ENCODE data around the gene CERCAM.
"Not testable (repeated sequence)": the region's sequence is repeated elsewhere in the genome, so short reads cannot be mapped to it uniquely, and the experiment has no call there.

Gene CERCAM

GRCh38 chr9:128405077-128405779 is 15.4 kb upstream of the CERCAM start:
- Histone ChIP-seq H3K9me3 (ENCODE audit: control insufficient read depth, insufficient read depth, low read length) (no peaks in the 10 kb centered on the region), H3K4me1 (ENCODE audit: insufficient read depth, low read length) (peaks cover 29% of the 10 kb centered on the region), H3K36me3 (ENCODE audit: insufficient read depth, low read length) (no peaks in the 10 kb centered on the region), H3K9ac (ENCODE audit: low read depth, low read length) (no peak overlapping the region)

GRCh38 chr9:128405780-128406171 is 14.9 kb upstream of the CERCAM start:
- Histone ChIP-seq H3K4me1 (ENCODE audit: insufficient read depth, low read length) (peaks cover 29% of the 10 kb centered on the region), H3K9ac (ENCODE audit: low read depth, low read length) (no peak overlapping the region), H3K36me3 (ENCODE audit: insufficient read depth, low read length) (no peaks in the 10 kb centered on the region), H3K9me3 (ENCODE audit: control insufficient read depth, insufficient read depth, low read length) (no peaks in the 10 kb centered on the region)

- Histone ChIP-seq H3K9ac (ENCODE audit: low read depth, low read length) (no peak overlapping the region), H3K9me3 (ENCODE audit: control insufficient read depth, insufficient read depth, low read length) (no peaks in the 10 kb centered on the region), H3K4me1 (ENCODE audit: insufficient read depth, low read length) (peaks cover 29% of the 10 kb centered on the region), H3K36me3 (ENCODE audit: insufficient read depth, low read length) (no peaks in the 10 kb centered on the region)
These were observed 13.7 kb upstream of the CERCAM start for GRCh38 chr9:128406848-128407391.

- Histone ChIP-seq H3K9ac (ENCODE audit: low read depth, low read length) (no peak overlapping the region), H3K9me3 (ENCODE audit: control insufficient read depth, insufficient read depth, low read length) (no peaks in the 10 kb centered on the region)
These were observed 11.7 kb upstream of the CERCAM start for GRCh38 chr9:128408963-128409431.

GRCh38 chr9:128409450-128409849 is 11.2 kb upstream of the CERCAM start:
- Histone ChIP-seq H3K9ac (ENCODE audit: low read depth, low read length) (no peak overlapping the region), H3K4me1 (ENCODE audit: insufficient read depth, low read length) (peaks cover 29% of the 10 kb centered on the region), H3K36me3 (ENCODE audit: insufficient read depth, low read length) (no peaks in the 10 kb centered on the region), H3K9me3 (ENCODE audit: control insufficient read depth, insufficient read depth, low read length) (no peaks in the 10 kb centered on the region)

More at GRCh38 chr9:128408963-128409431, 11.7 kb upstream of the CERCAM start:
- H3K36me3 ChIP-seq (ENCODE audit: insufficient read depth, low read length), result no peaks in the 10 kb centered on the region
- H3K4me1 ChIP-seq (ENCODE audit: insufficient read depth, low read length), result peaks cover 29% of the 10 kb centered on the region

- no peaks in the 10 kb centered on the region for H3K36me3 ChIP-seq (ENCODE audit: insufficient read depth, low read length)
- peaks cover 29% of the 10 kb centered on the region for H3K4me1 ChIP-seq (ENCODE audit: insufficient read depth, low read length)
- H3K9ac ChIP-seq (ENCODE audit: low read depth, low read length), result no peak overlapping the region
- no peaks in the 10 kb centered on the region for H3K9me3 ChIP-seq (ENCODE audit: control insufficient read depth, insufficient read depth, low read length)
These were observed 10.7 kb upstream of the CERCAM start for GRCh38 chr9:128409978-128410377.

GRCh38 chr9:128411364-128412119 is 9.1 kb upstream of the CERCAM start:
- no peak overlapping the region for H3K9ac ChIP-seq (ENCODE audit: low read depth, low read length)
- no peaks in the 10 kb centered on the region for H3K9me3 ChIP-seq (ENCODE audit: control insufficient read depth, insufficient read depth, low read length)
- H3K4me1 ChIP-seq (ENCODE audit: insufficient read depth, low read length), result peaks cover 21% of the 10 kb centered on the region
- H3K36me3 ChIP-seq (ENCODE audit: insufficient read depth, low read length), result no peaks in the 10 kb centered on the region

- H3K9me3 ChIP-seq (ENCODE audit: control insufficient read depth, insufficient read depth, low read length), result no peaks in the 10 kb centered on the region
- H3K36me3 ChIP-seq (ENCODE audit: insufficient read depth, low read length), result no peaks in the 10 kb centered on the region
- peaks cover 15% of the 10 kb centered on the region for H3K4me1 ChIP-seq (ENCODE audit: insufficient read depth, low read length)
- H3K9ac ChIP-seq (ENCODE audit: low read depth, low read length), result no peak overlapping the region
These were observed 8.4 kb upstream of the CERCAM start for GRCh38 chr9:128412120-128412790.

GRCh38 chr9:128413728-128414127 is 6.9 kb upstream of the CERCAM start:
- H3K36me3 ChIP-seq (ENCODE audit: insufficient read depth, low read length); H3K4me1 ChIP-seq (ENCODE audit: insufficient read depth, low read length); H3K9me3 ChIP-seq (ENCODE audit: control insufficient read depth, insufficient read depth, low read length); H3K9ac ChIP-seq (ENCODE audit: low read depth, low read length): not testable (repeated sequence)

GRCh38 chr9:128414461-128414860 is 6.2 kb upstream of the CERCAM start:
- Histone ChIP-seq H3K36me3 (ENCODE audit: insufficient read depth, low read length) (no peaks in the 10 kb centered on the region), H3K9me3 (ENCODE audit: control insufficient read depth, insufficient read depth, low read length) (no peaks in the 10 kb centered on the region), H3K9ac (ENCODE audit: low read depth, low read length) (no peak overlapping the region), H3K4me1 (ENCODE audit: insufficient read depth, low read length) (peaks cover 4% of the 10 kb centered on the region)

- Histone ChIP-seq H3K4me1 (ENCODE audit: insufficient read depth, low read length) (no peaks in the 10 kb centered on the region), H3K9ac (ENCODE audit: low read depth, low read length) (no peak overlapping the region), H3K9me3 (ENCODE audit: control insufficient read depth, insufficient read depth, low read length) (no peaks in the 10 kb centered on the region), H3K36me3 (ENCODE audit: insufficient read depth, low read length) (no peaks in the 10 kb centered on the region)
These were observed 5.4 kb upstream of the CERCAM start for GRCh38 chr9:128415281-128415680.

- no peaks in the 10 kb centered on the region for H3K4me1 ChIP-seq (ENCODE audit: insufficient read depth, low read length)
- H3K36me3 ChIP-seq (ENCODE audit: insufficient read depth, low read length), result no peaks in the 10 kb centered on the region
- H3K9ac ChIP-seq (ENCODE audit: low read depth, low read length), result no peak overlapping the region
- no peaks in the 10 kb centered on the region for H3K9me3 ChIP-seq (ENCODE audit: control insufficient read depth, insufficient read depth, low read length)
These were observed 4.6 kb upstream of the CERCAM start for GRCh38 chr9:128416014-128416413.

GRCh38 chr9:128416432-128417019 is 4.1 kb upstream of the CERCAM start:
- H3K36me3 ChIP-seq (ENCODE audit: insufficient read depth, low read length), result no peaks in the 10 kb centered on the region
- H3K4me1 ChIP-seq (ENCODE audit: insufficient read depth, low read length), result no peaks in the 10 kb centered on the region
- H3K9ac ChIP-seq (ENCODE audit: low read depth, low read length), result no peak overlapping the region
- no peaks in the 10 kb centered on the region for H3K9me3 ChIP-seq (ENCODE audit: control insufficient read depth, insufficient read depth, low read length)
